ENCODE results near the gene LRRC45. TPM values are rescaled to one million over a fixed set of nuclear protein-coding genes. Genes with fewer than 3 reads are reported as not detected.

LRRC45 gene
- total RNA-seq, 1 experiment from 2014 or later: 38.1 TPM

- TF ChIP-seq ZNF425 (CRISPR knock-in tag; conservative IDR thresholded peaks at IDR 0.05): no peak
- TF ChIP-seq, protein P1, sequence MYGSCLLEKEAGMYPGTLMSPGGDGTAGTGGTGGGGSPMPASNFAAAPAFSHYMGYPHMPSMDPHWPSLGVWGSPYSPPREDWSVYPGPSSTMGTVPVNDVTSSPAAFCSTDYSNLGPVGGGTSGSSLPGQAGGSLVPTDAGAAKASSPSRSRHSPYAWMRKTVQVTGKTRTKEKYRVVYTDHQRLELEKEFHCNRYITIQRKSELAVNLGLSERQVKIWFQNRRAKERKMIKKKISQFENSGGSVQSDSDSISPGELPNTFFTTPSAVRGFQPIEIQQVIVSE (CRISPR knock-in tag; IDR thresholded peaks at IDR 0.05; ENCODE audit: borderline replicate concordance): no peak
- TF ChIP-seq ZNF416 (CRISPR knock-in tag; IDR thresholded peaks at IDR 0.05): no peak
- TF ChIP-seq MLX (CRISPR knock-in tag; IDR thresholded peaks at IDR 0.05): no peak
- TF ChIP-seq TCF7 (CRISPR knock-in tag; IDR thresholded peaks at IDR 0.05; ENCODE audit: low read depth): no peak
- no peak for TF ChIP-seq RELA (CRISPR knock-in tag; IDR thresholded peaks at IDR 0.05; ENCODE audit: borderline replicate concordance)
- TF ChIP-seq, protein P2, sequence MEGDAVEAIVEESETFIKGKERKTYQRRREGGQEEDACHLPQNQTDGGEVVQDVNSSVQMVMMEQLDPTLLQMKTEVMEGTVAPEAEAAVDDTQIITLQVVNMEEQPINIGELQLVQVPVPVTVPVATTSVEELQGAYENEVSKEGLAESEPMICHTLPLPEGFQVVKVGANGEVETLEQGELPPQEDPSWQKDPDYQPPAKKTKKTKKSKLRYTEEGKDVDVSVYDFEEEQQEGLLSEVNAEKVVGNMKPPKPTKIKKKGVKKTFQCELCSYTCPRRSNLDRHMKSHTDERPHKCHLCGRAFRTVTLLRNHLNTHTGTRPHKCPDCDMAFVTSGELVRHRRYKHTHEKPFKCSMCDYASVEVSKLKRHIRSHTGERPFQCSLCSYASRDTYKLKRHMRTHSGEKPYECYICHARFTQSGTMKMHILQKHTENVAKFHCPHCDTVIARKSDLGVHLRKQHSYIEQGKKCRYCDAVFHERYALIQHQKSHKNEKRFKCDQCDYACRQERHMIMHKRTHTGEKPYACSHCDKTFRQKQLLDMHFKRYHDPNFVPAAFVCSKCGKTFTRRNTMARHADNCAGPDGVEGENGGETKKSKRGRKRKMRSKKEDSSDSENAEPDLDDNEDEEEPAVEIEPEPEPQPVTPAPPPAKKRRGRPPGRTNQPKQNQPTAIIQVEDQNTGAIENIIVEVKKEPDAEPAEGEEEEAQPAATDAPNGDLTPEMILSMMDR (IDR thresholded peaks at IDR 0.05): peak; percentile 73
- TF ChIP-seq, protein P3, sequence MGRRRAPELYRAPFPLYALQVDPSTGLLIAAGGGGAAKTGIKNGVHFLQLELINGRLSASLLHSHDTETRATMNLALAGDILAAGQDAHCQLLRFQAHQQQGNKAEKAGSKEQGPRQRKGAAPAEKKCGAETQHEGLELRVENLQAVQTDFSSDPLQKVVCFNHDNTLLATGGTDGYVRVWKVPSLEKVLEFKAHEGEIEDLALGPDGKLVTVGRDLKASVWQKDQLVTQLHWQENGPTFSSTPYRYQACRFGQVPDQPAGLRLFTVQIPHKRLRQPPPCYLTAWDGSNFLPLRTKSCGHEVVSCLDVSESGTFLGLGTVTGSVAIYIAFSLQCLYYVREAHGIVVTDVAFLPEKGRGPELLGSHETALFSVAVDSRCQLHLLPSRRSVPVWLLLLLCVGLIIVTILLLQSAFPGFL (CRISPR knock-in tag; IDR thresholded peaks at IDR 0.05; ENCODE audit: borderline replicate concordance): no peak; the same call in 1 of the 2 replicates
- TF ChIP-seq, protein P4, sequence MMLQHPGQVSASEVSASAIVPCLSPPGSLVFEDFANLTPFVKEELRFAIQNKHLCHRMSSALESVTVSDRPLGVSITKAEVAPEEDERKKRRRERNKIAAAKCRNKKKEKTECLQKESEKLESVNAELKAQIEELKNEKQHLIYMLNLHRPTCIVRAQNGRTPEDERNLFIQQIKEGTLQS (CRISPR knock-in tag; conservative IDR thresholded peaks at IDR 0.05): no peak
- peak; percentile 80; the same call in 1 of the 2 replicates for TF ChIP-seq E2F5 (CRISPR knock-in tag; IDR thresholded peaks at IDR 0.05)
- TF ChIP-seq ZNF263 (CRISPR knock-in tag; IDR thresholded peaks at IDR 0.05; ENCODE audit: low read depth): no peak
- TF ChIP-seq, protein P5, sequence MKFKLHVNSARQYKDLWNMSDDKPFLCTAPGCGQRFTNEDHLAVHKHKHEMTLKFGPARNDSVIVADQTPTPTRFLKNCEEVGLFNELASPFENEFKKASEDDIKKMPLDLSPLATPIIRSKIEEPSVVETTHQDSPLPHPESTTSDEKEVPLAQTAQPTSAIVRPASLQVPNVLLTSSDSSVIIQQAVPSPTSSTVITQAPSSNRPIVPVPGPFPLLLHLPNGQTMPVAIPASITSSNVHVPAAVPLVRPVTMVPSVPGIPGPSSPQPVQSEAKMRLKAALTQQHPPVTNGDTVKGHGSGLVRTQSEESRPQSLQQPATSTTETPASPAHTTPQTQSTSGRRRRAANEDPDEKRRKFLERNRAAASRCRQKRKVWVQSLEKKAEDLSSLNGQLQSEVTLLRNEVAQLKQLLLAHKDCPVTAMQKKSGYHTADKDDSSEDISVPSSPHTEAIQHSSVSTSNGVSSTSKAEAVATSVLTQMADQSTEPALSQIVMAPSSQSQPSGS (CRISPR knock-in tag; IDR thresholded peaks at IDR 0.05; ENCODE audit: borderline replicate concordance, low read depth): no peak
- TF ChIP-seq NFATC4 (CRISPR knock-in tag; IDR thresholded peaks at IDR 0.05): no peak
- TF ChIP-seq NR1H2 (CRISPR knock-in tag; IDR thresholded peaks at IDR 0.05): no peak
- no peak for TF ChIP-seq CREB1 (CRISPR knock-in tag; IDR thresholded peaks at IDR 0.05)
- TF ChIP-seq KAT7 (CRISPR knock-in tag; IDR thresholded peaks at IDR 0.05; ENCODE audit: borderline replicate concordance): no peak
- TF ChIP-seq CREM (CRISPR knock-in tag; IDR thresholded peaks at IDR 0.05): 0 out of 2 replicates have a peak, but pooled peaks have one; percentile 43
- TF ChIP-seq, protein P6, sequence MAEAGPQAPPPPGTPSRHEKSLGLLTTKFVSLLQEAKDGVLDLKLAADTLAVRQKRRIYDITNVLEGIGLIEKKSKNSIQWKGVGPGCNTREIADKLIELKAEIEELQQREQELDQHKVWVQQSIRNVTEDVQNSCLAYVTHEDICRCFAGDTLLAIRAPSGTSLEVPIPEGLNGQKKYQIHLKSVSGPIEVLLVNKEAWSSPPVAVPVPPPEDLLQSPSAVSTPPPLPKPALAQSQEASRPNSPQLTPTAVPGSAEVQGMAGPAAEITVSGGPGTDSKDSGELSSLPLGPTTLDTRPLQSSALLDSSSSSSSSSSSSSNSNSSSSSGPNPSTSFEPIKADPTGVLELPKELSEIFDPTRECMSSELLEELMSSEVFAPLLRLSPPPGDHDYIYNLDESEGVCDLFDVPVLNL (CRISPR knock-in tag; IDR thresholded peaks at IDR 0.05; ENCODE audit: borderline replicate concordance, low read depth): no peak
- TF ChIP-seq, protein P7, sequence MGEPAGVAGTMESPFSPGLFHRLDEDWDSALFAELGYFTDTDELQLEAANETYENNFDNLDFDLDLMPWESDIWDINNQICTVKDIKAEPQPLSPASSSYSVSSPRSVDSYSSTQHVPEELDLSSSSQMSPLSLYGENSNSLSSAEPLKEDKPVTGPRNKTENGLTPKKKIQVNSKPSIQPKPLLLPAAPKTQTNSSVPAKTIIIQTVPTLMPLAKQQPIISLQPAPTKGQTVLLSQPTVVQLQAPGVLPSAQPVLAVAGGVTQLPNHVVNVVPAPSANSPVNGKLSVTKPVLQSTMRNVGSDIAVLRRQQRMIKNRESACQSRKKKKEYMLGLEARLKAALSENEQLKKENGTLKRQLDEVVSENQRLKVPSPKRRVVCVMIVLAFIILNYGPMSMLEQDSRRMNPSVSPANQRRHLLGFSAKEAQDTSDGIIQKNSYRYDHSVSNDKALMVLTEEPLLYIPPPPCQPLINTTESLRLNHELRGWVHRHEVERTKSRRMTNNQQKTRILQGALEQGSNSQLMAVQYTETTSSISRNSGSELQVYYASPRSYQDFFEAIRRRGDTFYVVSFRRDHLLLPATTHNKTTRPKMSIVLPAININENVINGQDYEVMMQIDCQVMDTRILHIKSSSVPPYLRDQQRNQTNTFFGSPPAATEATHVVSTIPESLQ (CRISPR knock-in tag; IDR thresholded peaks at IDR 0.05): no peak
- no peak for TF ChIP-seq TEAD4 (CRISPR knock-in tag; IDR thresholded peaks at IDR 0.05)
- TF ChIP-seq STAT6 (CRISPR knock-in tag; conservative IDR thresholded peaks at IDR 0.05; ENCODE audit: low read depth): no peak
Measured at GRCh38 chr17:82037092-82037888, 14.2 kb downstream of the LRRC45 start, which contains the start of gene DCXR (continued).

All from WTC11 (cell line).